ENCODE measurements around the gene SUGP2. TPM values are rescaled to one million over a fixed set of nuclear protein-coding genes. Genes with fewer than 3 reads are reported as not detected.
A peak's percentile ranks its signal among the peaks of the same experiment; 100 is the strongest.

SUGP2 gene
- total RNA-seq, 5 donors from 2014 or later (not counting 1 experiment from before 2014, with no cell fraction given), result 114 to 139 (median 119) TPM

DNA sequence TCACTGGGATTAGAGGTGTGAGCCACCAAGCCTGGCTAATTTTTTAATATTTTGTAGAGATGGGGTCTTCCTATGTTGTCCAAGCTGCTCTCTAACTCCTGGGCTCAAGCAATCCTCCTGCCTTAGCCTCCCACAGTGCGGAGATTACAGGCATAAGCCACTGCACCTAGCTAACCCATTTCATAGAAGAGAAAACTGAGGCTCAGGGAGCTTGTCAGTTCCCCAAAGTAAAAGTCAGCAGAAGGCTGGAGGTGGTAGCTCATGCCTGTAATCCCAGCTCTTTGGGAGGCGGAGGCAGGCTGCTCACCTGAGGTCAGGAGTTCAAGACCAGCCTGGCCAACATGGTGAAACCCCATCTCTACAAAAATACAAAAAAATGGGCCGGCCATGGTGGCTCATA lies 83.5 kb downstream of the SUGP2 start:
- no peaks in the 10 kb centered on the region for H3K9me3 ChIP-seq
- Mint-ChIP-seq H3K27ac (no peak overlapping the region), H3K4me1 (peaks cover 0 to 14% (median 2%) of the 10 kb centered on the region in 3 donors), H3K27me3 (peaks cover 5 to 6% of the 10 kb centered on the region in 2 donors), H3K4me3 (no peak overlapping the region), H3K36me3 (no peaks in the 10 kb centered on the region), H3K9me3 (peaks cover 0 to 2% (median 0%) of the 10 kb centered on the region in 3 donors)
- DNase-seq (no peak), ATAC-seq (replicated peaks in 1 of 4) (no peak)
- ChIA-PET POLR2A (no interaction called here), CTCF (interaction anchor here in 1 of 2 donors (0.6 kb wide), 1 partner anchor 443 kb away, joined by 3 read pairs; no protein-coding TSS in a partner anchor)
- H3K27ac ChIP-seq (ENCODE audit: low read length), result no peak overlapping the region
- H3K4me3 ChIP-seq (ENCODE audit: control insufficient read depth in 1 of 2, extremely low read depth in 1 of 2, low read length in 1 of 2), result no peak overlapping the region
- H3K4me1 ChIP-seq (ENCODE audit: control insufficient read depth in 1 of 2, extremely low read depth in 1 of 2, insufficient read depth in 2 of 2, low read length in 2 of 2), result peaks cover 0 to 31% of the 10 kb centered on the region in 2 experiments
- 100% methylated on average over 1 of the region's 3 CpGs for WGBS (ENCODE audit: insufficient coverage)
- H3K36me3 ChIP-seq (ENCODE audit: control insufficient read depth in 2 of 2, extremely low read depth in 1 of 2, insufficient read depth in 1 of 2, low read length in 1 of 2), result no peaks in the 10 kb centered on the region
- H3K27me3 ChIP-seq (replicated peaks in 1 of 2; ENCODE audit: control insufficient read depth in 2 of 2, extremely low read depth in 1 of 2, insufficient read depth in 2 of 2, low read length in 1 of 2), result peaks cover 0 to 31% of the 10 kb centered on the region in 2 experiments

DNA sequence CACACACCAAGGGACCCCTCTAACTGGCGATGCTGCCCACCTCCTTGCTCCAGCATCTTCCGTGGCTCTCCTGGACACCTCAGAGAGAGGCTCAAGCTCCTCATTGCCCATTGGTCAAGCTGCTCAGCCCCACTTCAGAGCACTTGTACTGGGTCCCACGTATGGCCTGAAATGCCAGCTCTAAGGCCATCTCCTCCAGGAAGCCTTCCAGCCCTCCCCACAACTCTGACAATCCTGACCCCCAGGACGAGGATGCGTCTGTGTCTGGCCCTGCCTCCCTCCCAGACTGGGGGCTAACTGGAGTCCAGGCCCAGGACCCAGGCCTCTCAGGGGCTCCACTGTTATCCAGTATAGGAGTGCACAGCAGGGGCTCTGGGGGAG lies 84.4 kb downstream of the SUGP2 start:
- CTCF ChIA-PET, result no interaction called here
- Histone ChIP-seq H3K27me3 (replicated peaks in 1 of 2; ENCODE audit: control insufficient read depth in 2 of 2, extremely low read depth in 1 of 2, insufficient read depth in 2 of 2, low read length in 1 of 2) (peaks cover 0 to 34% of the 10 kb centered on the region in 2 experiments), H3K27ac (ENCODE audit: low read length) (no peak overlapping the region), H3K36me3 (ENCODE audit: control insufficient read depth in 2 of 2, extremely low read depth in 1 of 2, insufficient read depth in 1 of 2, low read length in 1 of 2) (no peaks in the 10 kb centered on the region), H3K9me3 (no peaks in the 10 kb centered on the region), H3K4me3 (ENCODE audit: control insufficient read depth in 1 of 2, extremely low read depth in 1 of 2, low read length in 1 of 2) (no peak overlapping the region), H3K4me1 (ENCODE audit: control insufficient read depth in 1 of 2, extremely low read depth in 1 of 2, insufficient read depth in 2 of 2, low read length in 2 of 2) (peaks cover 0 to 31% of the 10 kb centered on the region in 2 experiments)
- Mint-ChIP-seq H3K36me3 (no peaks in the 10 kb centered on the region), H3K9me3 (no peaks in the 10 kb centered on the region), H3K4me1 (peaks cover 0 to 14% (median 2%) of the 10 kb centered on the region in 3 donors), H3K4me3 (no peak overlapping the region), H3K27ac (no peak overlapping the region), H3K27me3 (peaks cover 5 to 6% of the 10 kb centered on the region in 2 donors)
- DNase-seq (no peak), ATAC-seq (replicated peaks in 1 of 4) (no peak)
- POLR2A ChIA-PET, result no interaction called here
- 83% methylated on average over 2 of the region's 5 CpGs for WGBS (ENCODE audit: insufficient coverage)

DNA sequence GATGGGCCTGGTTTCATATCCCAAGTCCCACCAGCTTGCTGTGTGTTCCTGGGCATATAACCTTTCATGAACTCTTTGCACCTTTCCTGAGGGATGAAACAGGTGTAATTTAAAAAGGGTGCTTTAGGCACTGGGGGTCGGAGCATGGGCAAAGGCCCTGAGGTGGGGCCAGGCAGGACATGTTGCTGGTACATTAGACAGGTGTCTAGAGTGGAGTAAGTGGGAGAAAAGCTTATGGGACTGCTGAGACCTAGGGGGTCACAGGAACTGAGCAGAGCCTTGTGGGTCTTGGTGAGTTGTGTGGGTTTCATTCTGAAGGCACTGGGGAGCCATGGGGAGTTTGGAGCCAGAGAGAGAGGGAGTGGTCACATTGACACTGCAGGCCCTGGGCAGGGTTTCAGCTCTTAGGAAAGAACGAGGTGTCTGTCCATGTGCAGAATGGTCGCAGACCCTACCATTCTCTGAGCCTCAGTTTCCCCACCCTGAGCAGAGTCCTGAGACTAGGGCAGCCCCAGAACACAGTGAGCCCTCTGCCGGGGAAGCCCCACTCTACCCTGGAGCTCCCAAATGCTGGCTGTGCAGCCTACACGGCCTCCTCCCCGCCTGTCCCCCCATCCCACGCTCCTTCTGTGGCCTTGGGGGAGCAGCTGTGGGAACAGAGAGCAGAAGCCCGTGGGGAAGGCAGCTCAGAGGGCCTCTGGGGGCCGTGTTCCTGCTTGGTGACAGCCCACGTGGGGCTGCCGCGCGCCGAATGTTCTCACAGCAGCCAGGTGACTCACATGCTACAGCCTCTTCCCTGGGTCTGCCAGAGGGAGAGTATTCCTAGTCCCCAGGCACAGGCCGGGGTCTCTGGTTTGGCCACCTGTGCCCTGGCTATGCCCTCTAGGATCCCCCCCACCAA lies 85.0 kb downstream of the SUGP2 start:
- ChIA-PET POLR2A (no interaction called here), CTCF (no interaction called here)
- WGBS (ENCODE audit: insufficient coverage), result 60% methylated on average over 12 of the region's 15 CpGs
- Mint-ChIP-seq H3K36me3 (no peaks in the 10 kb centered on the region), H3K4me3 (no peak overlapping the region), H3K27ac (no peak overlapping the region), H3K4me1 (peaks cover 0 to 14% (median 2%) of the 10 kb centered on the region in 3 donors), H3K9me3 (no peaks in the 10 kb centered on the region), H3K27me3 (peaks cover 4 to 5% of the 10 kb centered on the region in 2 donors)
- Histone ChIP-seq H3K27me3 (replicated peaks in 1 of 2; ENCODE audit: control insufficient read depth in 2 of 2, extremely low read depth in 1 of 2, insufficient read depth in 2 of 2, low read length in 1 of 2) (peaks cover 0 to 33% of the 10 kb centered on the region in 2 experiments), H3K36me3 (ENCODE audit: control insufficient read depth in 2 of 2, extremely low read depth in 1 of 2, insufficient read depth in 1 of 2, low read length in 1 of 2) (no peaks in the 10 kb centered on the region), H3K4me3 (ENCODE audit: control insufficient read depth in 1 of 2, extremely low read depth in 1 of 2, low read length in 1 of 2) (no peak overlapping the region), H3K4me1 (ENCODE audit: control insufficient read depth in 1 of 2, extremely low read depth in 1 of 2, insufficient read depth in 2 of 2, low read length in 2 of 2) (peaks cover 0 to 31% of the 10 kb centered on the region in 2 experiments), H3K27ac (ENCODE audit: low read length) (no peak overlapping the region), H3K9me3 (no peaks in the 10 kb centered on the region)
- no peak for ATAC-seq (replicated peaks in 1 of 4)
- no peak for DNase-seq

DNA sequence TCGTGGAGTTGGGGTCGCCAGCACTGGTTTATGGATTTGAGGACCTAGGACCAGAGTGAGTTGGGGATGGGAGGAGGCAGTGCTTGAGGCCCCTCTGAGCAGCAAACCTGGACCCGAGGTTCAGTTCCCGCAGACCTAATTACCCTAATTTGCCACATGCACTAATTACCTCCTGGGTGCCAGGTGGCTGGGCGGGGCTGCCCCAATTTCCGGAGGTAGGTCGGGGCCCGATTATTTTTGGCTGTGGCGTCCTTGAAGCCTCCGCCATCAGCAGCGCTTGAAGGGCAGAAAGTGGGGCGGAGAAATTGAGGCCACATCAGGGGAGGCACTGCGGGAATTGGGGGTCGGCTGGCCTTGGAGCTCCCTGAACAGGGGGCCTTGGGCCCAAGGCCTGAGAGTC lies 86.4 kb downstream of the SUGP2 start:
- H3K4me3 Mint-ChIP-seq, result no peak overlapping the region
- Histone ChIP-seq H3K36me3 (ENCODE audit: control insufficient read depth in 2 of 2, extremely low read depth in 1 of 2, insufficient read depth in 1 of 2, low read length in 1 of 2) (no peaks in the 10 kb centered on the region), H3K4me3 (ENCODE audit: control insufficient read depth in 1 of 2, extremely low read depth in 1 of 2, low read length in 1 of 2) (no peak overlapping the region), H3K27me3 (replicated peaks in 1 of 2; ENCODE audit: control insufficient read depth in 2 of 2, extremely low read depth in 1 of 2, insufficient read depth in 2 of 2, low read length in 1 of 2) (peaks cover 0 to 40% of the 10 kb centered on the region in 2 experiments), H3K9me3 (no peaks in the 10 kb centered on the region), H3K27ac (ENCODE audit: low read length) (no peak overlapping the region), H3K4me1 (ENCODE audit: control insufficient read depth in 1 of 2, extremely low read depth in 1 of 2, insufficient read depth in 2 of 2, low read length in 2 of 2) (peaks cover 0 to 31% of the 10 kb centered on the region in 2 experiments)
- DNase-seq, result no peak
- peaks cover 0 to 20% (median 2%) of the 10 kb centered on the region in 3 donors for H3K4me1 Mint-ChIP-seq
- POLR2A ChIA-PET, result no interaction called here
- CTCF ChIA-PET, result no interaction called here
- H3K27me3 Mint-ChIP-seq, result peaks cover 13 to 15% of the 10 kb centered on the region in 2 donors
- no peak for ATAC-seq (replicated peaks in 1 of 4)
- no peaks in the 10 kb centered on the region for H3K9me3 Mint-ChIP-seq
- no peaks in the 10 kb centered on the region for H3K36me3 Mint-ChIP-seq
- H3K27ac Mint-ChIP-seq, result peak overlapping the region in 1 of 2 donors; percentile 55
- 66% methylated on average over 10 of the region's 14 CpGs for WGBS (ENCODE audit: insufficient coverage)

DNA sequence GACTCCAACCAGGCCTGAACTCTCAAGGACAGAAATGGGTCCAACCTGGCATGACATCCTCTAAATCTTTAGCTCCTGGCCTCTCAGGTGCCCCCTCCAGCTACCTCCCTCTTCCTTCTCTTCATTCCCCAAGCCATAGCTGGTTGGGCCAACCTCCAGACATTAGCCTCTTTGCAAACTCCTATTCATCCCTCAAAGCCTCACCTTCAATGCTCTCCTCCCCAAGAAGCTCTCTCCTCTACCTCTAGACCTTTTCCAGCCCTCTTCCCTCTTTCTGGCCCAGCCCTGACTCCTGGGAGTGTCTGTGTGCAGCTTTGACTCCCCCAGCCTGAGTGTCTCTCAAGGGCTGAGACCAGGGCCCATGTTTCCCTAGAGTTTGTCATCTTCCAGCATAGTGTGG lies 87.0 kb downstream of the SUGP2 start:
- Mint-ChIP-seq H3K27me3 (peaks cover 18 to 20% of the 10 kb centered on the region in 2 donors), H3K4me3 (no peak overlapping the region), H3K27ac (no peak overlapping the region), H3K4me1 (peaks cover 0 to 25% (median 5%) of the 10 kb centered on the region in 3 donors), H3K9me3 (no peaks in the 10 kb centered on the region), H3K36me3 (no peaks in the 10 kb centered on the region)
- ChIA-PET CTCF (no interaction called here), POLR2A (no interaction called here)
- Histone ChIP-seq H3K27me3 (replicated peaks in 1 of 2; ENCODE audit: control insufficient read depth in 2 of 2, extremely low read depth in 1 of 2, insufficient read depth in 2 of 2, low read length in 1 of 2) (peaks cover 0 to 46% of the 10 kb centered on the region in 2 experiments), H3K27ac (ENCODE audit: low read length) (no peak overlapping the region), H3K9me3 (no peaks in the 10 kb centered on the region), H3K4me1 (ENCODE audit: control insufficient read depth in 1 of 2, extremely low read depth in 1 of 2, insufficient read depth in 2 of 2, low read length in 2 of 2) (peaks cover 0 to 37% of the 10 kb centered on the region in 2 experiments), H3K36me3 (ENCODE audit: control insufficient read depth in 2 of 2, extremely low read depth in 1 of 2, insufficient read depth in 1 of 2, low read length in 1 of 2) (no peaks in the 10 kb centered on the region), H3K4me3 (ENCODE audit: control insufficient read depth in 1 of 2, extremely low read depth in 1 of 2, low read length in 1 of 2) (no peak overlapping the region)
- ATAC-seq (replicated peaks in 1 of 4) (no peak), DNase-seq (no peak)

DNA sequence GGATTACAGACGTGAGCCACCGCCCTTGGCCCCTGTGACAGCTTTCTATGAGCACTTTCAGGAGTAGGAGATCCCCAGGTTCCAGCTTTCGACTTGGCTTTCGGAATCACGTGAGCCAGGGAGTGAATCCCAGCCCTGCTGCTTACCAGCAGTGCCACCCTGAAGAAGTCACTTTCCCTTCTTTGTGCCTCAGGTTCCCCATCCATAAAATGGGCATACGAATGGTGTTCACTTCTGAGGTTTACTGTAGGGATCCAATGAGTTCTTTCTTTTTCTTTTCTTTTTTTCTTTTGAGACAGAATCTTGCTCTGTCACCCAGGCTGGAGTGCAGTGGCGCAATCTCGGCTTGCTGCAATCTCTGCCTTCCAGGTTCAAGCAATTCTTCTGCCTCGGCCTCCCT lies 88.0 kb downstream of the SUGP2 start:
- Histone ChIP-seq H3K27ac (ENCODE audit: low read length) (no peak overlapping the region), H3K4me3 (ENCODE audit: control insufficient read depth in 1 of 2, extremely low read depth in 1 of 2, low read length in 1 of 2) (no peak overlapping the region), H3K27me3 (replicated peaks in 1 of 2; ENCODE audit: control insufficient read depth in 2 of 2, extremely low read depth in 1 of 2, insufficient read depth in 2 of 2, low read length in 1 of 2) (peaks cover 0 to 52% of the 10 kb centered on the region in 2 experiments), H3K4me1 (ENCODE audit: control insufficient read depth in 1 of 2, extremely low read depth in 1 of 2, insufficient read depth in 2 of 2, low read length in 2 of 2) (peaks cover 0 to 44% of the 10 kb centered on the region in 2 experiments), H3K9me3 (no peaks in the 10 kb centered on the region), H3K36me3 (ENCODE audit: control insufficient read depth in 2 of 2, extremely low read depth in 1 of 2, insufficient read depth in 1 of 2, low read length in 1 of 2) (no peaks in the 10 kb centered on the region)
- ChIA-PET POLR2A (no interaction called here), CTCF (no interaction called here)
- Mint-ChIP-seq H3K4me1 (peaks cover 0 to 28% (median 8%) of the 10 kb centered on the region in 3 donors), H3K36me3 (no peaks in the 10 kb centered on the region), H3K27ac (no peak overlapping the region), H3K27me3 (peaks cover 21 to 24% of the 10 kb centered on the region in 2 donors), H3K4me3 (no peak overlapping the region), H3K9me3 (no peaks in the 10 kb centered on the region)
- ATAC-seq (replicated peaks in 1 of 4) (no peak), DNase-seq (no peak)
- WGBS (ENCODE audit: insufficient coverage), result 91% methylated on average over 7 of the region's 9 CpGs
